ENCODE data around the gene MON2. TPM values are rescaled to one million over a fixed set of nuclear protein-coding genes. Genes with fewer than 3 reads are reported as not detected.
"Not testable (repeated sequence)": the region's sequence is repeated elsewhere in the genome, so short reads cannot be mapped to it uniquely, and the experiment has no call there.

Gene MON2
- total RNA-seq, 1 experiment from 2014 or later: 10.1 TPM

DNA sequence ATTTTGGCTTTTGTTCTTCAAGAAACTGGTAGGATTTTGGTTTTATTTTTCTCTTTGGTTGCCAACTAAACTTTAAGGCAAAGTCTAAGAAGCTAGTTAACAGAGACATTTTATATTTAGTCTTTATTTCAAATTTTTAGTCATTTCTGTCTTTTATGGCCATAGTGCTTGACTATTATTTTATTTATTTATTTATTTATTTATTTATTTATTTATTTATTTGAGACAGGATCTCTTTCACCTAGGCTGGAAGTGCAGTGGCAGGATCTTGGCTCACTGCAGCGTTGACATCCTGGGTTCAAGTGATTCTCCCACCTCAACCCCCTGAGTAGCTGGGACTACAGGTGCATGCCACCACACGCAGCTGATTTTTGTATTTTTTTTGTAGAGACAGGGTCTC is 3.1 kb downstream of the MON2 start:
- DNase-seq (ENCODE audit: low spot score): no peak

- no peak for DNase-seq (ENCODE audit: low spot score)
Observed at GRCh38 chr12:62471734-62472133, 5.1 kb downstream of the MON2 start.

DNA sequence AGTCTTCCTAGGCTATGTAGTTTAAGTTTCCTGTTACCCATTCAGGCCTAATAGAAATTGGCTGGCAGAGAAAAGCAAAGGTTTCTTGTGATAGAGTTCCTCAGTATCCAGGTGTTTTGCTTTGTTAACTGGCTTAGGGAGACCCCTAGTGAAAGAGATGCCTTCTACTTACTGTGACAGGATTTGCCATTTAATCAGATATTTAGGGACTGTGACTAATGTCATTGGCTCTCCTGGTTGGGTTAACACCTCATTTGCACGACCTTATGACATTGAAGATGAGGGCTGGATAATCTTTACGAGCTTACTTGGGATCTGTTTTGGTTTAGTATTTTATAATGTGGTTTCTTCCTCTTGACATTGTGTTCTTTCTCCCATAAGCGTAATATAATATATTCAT is 5.8 kb downstream of the MON2 start:
- no peak for DNase-seq (ENCODE audit: low spot score)

GRCh38 chr12:62481843-62482540 is 15.4 kb downstream of the MON2 start:
- DNase-seq (ENCODE audit: low spot score): no peak

GRCh38 chr12:62482769-62483168 is 16.1 kb downstream of the MON2 start:
- no peak for DNase-seq (ENCODE audit: low spot score)

DNA sequence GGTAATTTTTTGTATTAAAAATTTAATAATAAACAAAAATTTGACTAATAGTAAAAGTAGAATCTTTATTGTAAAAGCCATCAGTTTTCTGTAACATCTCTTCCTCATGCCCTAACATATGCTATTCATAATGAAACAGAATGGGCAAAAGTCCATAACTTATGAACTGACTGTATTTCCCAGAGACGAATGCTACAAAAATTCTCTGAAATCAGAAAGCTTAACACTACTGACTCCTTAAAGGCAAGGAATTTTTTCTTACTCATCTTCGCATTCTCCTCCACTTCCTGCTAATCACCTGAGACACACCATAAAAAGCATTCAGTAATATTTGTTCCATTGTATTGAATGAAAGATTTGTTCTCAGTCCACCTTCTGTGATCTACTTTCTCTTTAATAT is 17.6 kb downstream of the MON2 start:
- no peak for DNase-seq (ENCODE audit: low spot score)

DNA sequence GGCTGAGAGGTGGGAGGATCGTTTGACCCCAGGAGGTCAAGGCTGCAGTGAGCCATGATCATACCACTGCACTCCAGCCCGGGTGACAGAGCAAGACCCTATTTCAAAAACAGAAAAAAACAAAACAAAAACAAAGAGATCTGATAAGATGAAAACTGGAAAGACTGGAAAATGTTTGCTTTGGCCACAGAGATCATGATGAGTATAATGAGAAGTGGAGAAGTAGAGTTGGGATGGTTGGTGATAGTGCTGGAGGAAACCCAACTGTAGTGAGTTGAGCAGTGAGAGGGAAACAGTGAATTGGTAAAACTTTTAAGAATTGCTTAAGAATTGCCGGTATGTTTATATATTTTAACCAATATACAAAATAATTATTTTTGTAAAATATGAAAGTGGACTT is 39.2 kb downstream of the MON2 start:
- no peak for DNase-seq (ENCODE audit: low spot score)

- no peak for DNase-seq (ENCODE audit: low spot score)
Observed at GRCh38 chr12:62512901-62513300, 46.3 kb downstream of the MON2 start.

- not testable (repeated sequence) for DNase-seq (ENCODE audit: low spot score)
Observed at GRCh38 chr12:62514080-62514479, 47.5 kb downstream of the MON2 start.

DNA sequence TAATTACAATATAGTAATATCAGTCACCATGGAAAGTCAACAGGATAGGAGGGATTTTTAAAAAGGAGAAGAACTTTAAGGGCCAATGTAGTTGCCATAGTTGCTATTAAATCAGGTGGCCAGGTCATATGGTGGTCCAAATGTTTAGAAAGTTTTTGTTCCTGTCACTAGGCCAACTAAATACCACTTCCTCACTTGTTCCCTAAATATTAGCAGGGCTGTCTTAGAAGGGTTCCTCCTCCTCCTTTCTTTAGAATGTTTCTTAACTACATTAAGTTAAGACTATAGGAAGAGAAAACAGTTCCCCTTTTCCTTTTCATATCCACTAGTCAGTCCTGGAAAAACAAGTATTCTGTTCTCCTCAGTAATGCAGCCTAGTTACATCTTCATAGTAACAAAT is 50.3 kb downstream of the MON2 start:
- DNase-seq (ENCODE audit: low spot score): no peak

DNA sequence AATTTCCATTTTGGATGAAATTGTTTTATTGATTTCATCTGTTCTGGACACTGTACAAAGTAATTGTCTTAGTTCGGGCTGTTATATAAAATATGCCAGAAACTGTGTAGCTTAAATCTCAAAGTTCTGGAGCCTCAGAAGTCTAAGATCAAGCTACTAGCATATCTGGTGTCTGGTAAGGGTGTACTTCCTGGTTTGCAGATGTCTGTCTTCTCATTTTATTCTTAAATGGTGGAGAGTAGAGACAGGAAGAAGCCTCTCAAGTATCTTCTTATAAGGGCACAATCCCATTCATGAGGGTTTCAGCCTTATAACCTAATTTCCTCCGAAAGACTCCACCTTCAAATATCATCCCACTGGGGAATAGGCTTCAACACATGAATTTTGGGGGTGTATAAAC is 51.3 kb downstream of the MON2 start:
- DNase-seq (ENCODE audit: low spot score): no peak

DNA sequence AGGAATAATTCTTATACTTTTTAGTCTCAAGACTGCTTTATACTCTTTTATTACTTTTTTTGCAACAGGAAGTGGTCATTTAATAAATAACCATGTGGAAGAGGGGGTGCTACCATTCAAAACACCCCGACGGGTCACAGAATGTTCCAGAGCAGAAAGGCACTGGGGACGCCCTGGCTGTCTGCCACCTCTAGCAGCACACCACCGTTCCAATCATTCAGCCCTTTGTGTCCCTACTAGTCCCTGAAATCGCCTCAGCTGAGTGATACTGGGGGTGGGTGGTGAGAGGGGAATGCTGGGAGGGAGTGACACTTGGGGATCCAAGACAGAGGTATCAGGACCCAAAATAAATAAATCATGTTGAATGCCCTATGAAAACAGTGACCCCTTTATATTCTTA is 52.4 kb downstream of the MON2 start:
- no peak for DNase-seq (ENCODE audit: low spot score)

DNA sequence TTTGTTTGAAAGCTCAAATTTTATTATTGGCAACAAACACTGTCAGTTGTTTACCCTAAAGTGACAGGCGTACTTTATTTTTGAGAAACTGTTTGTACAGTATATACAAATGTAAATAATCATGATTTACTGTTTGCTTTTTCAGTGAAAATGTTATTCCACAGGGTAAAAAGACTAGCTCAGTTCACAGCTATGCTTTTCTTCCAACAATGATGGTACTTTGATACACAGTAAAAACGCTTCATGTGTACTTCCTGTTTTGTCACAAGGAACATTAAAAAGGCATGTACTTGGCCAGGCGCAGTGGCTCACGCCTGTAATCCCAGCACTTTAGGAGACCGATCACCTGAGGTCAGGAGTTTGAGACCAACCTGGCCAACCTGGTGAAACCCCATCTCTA is 53.7 kb downstream of the MON2 start:
- DNase-seq (ENCODE audit: low spot score): no peak

DNA sequence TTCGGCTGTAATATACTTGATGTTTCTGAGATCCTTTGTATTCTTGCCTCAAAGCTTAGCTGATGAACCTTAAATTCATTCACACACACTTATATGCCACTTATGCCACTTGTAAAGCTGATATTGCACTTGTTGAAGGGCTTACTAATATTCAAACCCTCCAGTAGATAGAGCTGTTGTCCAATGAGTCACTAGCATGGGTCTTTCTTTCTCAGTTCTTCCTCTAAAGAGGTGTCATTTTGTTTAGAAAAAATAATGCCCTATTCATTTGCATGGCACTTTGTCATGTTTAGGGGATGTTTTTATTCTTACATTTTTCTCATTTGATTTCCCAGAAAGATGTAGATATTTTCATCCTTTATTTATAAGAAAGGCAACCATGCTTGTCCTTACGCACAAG is 56.4 kb downstream of the MON2 start:
- DNase-seq (ENCODE audit: low spot score): no peak

- DNase-seq (ENCODE audit: low spot score): no peak
Observed at GRCh38 chr12:62523619-62524018, 57.0 kb downstream of the MON2 start.

- no peak for DNase-seq (ENCODE audit: low spot score)
Observed at GRCh38 chr12:62525271-62525670, 58.6 kb downstream of the MON2 start.

DNA sequence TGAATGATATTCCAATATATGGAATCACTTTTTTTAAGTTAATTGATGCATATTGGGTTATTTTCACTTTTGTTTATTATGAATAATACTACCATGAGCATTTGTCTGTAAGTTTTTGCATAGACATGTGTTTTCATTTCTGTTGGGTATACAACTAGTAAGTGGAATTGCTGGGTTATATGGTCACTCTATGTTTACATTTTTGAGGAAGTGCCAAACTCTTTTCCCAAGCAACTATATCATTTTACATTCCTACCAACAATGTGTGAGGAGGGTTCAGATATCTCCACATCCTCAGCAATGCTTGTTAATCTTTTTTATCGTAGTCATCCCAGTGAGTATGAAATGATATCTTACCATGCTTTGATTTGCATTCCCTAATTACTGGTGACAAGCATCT is 64.0 kb downstream of the MON2 start:
- peak; percentile 6 for DNase-seq (ENCODE audit: low spot score)

DNA sequence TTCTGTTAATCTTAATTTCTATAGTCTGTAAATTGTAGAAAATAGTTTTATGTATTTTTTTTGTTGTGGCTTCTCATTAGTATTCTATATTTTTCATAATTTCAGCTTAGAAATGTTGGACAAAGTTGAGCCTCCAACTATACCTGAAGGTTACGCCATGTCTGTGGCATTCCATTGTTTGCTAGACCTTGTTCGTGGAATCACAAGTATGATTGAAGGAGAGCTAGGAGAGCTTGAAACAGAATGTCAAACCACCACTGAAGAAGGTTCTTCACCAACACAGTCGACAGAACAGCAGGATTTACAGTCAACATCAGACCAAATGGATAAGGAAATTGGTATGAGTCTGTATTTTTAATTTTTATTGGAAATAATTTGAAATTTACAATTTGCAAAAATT is 65.7 kb downstream of the MON2 start:
- no peak for DNase-seq (ENCODE audit: low spot score)

- no peak for DNase-seq (ENCODE audit: low spot score)
Observed at GRCh38 chr12:62533087-62533754, 66.6 kb downstream of the MON2 start.

DNA sequence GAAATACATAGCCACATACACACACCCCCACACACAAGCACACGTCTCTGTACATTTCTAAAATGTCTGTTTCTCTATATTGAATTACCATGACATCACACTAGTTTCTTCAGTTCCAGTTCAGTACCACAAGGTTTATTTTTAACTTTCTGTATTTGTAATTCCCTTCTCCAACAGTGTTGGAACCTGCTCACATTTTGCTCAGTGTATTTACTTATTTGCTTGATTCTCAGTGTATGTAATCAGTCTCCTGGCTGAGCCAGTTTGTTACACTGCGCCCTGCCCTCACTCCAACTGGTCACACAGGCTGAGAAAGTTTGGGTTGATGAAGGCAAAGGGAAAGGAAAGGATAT is 67.1 kb downstream of the MON2 start:
- no peak for DNase-seq (ENCODE audit: low spot score)

- DNase-seq (ENCODE audit: low spot score): no peak
Observed at GRCh38 chr12:62536546-62536945, 69.9 kb downstream of the MON2 start.

DNA sequence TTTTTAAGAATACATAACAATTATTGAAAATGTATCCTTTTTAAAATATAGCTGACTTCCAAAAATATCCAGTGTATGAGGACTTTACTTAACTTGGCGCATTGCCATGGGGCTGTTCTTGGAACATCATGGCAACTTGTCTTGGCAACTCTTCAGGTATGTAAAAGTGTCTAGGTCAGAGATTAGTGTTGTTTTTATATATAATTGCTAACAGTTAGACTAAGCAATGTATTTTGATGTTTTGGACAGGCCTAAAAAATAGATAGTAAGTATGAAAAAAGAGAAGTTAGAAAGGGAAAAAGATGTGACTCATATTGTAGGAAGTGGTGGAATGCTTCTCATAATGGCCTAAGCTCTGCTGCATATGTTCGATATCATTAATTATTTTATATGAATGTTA is 70.9 kb downstream of the MON2 start:
- DNase-seq (ENCODE audit: low spot score): no peak

- no peak for DNase-seq (ENCODE audit: low spot score)
Observed at GRCh38 chr12:62540354-62540753, 73.7 kb downstream of the MON2 start.

DNA sequence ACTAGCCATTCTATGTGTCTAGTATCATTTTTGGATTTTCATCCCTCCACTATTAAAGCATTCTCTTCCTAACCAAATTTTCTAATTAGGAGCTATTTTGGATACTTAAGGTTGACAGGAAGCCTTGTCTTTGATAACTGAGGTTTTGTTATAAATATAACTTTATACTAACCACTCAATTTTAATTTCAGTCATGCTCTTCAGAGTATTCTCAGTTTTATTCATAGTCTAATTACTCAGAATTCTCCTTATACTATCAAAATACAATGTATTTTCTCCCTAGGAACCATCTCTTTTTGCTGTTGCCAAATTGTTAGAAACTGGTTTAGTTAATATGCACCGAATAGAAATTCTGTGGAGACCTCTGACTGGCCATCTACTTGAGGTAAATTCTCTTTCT is 76.2 kb downstream of the MON2 start:
- DNase-seq (ENCODE audit: low spot score): no peak
